ENCODE data around the gene DDX1. TPM values are rescaled to one million over a fixed set of nuclear protein-coding genes. Genes with fewer than 3 reads are reported as not detected.
"Not testable (repeated sequence)": the region's sequence is repeated elsewhere in the genome, so short reads cannot be mapped to it uniquely, and the experiment has no call there.

Gene DDX1
- 10 to 100 TPM; 39.0 to 50.7 TPM for total RNA-seq

- Histone ChIP-seq H3K36me3 (peaks cover 0 to under 1% of the 10 kb centered on the region in 2 donors), H3K4me1 (replicated peaks) (peaks cover 3% of the 10 kb centered on the region), H3K27ac (peak within 1 kb of the TSS; percentile 84 to 92), H3K4me3 (peak within 1 kb of the TSS; percentile 94 to 95), H3K9me3 (no peaks in the 10 kb centered on the region), H3K27me3 (replicated peaks; ENCODE audit: insufficient read depth) (no peaks in the 10 kb centered on the region)
- 0% methylated on average over 55 of the region's 68 CpGs for WGBS
- TF ChIP-seq POLR2A (IDR thresholded peaks at IDR 0.05): peak; percentile 52
- TF ChIP-seq POLR2AphosphoS5 (IDR thresholded peaks at IDR 0.05): peak; percentile 92
- TF ChIP-seq, protein P1, sequence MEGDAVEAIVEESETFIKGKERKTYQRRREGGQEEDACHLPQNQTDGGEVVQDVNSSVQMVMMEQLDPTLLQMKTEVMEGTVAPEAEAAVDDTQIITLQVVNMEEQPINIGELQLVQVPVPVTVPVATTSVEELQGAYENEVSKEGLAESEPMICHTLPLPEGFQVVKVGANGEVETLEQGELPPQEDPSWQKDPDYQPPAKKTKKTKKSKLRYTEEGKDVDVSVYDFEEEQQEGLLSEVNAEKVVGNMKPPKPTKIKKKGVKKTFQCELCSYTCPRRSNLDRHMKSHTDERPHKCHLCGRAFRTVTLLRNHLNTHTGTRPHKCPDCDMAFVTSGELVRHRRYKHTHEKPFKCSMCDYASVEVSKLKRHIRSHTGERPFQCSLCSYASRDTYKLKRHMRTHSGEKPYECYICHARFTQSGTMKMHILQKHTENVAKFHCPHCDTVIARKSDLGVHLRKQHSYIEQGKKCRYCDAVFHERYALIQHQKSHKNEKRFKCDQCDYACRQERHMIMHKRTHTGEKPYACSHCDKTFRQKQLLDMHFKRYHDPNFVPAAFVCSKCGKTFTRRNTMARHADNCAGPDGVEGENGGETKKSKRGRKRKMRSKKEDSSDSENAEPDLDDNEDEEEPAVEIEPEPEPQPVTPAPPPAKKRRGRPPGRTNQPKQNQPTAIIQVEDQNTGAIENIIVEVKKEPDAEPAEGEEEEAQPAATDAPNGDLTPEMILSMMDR (IDR thresholded peaks at IDR 0.05): peak in 1 of 4 experiments; percentile 6
- intact Hi-C loops (cut with DNase I): no loop called here
- peak; percentile 67 for DNase-seq (ENCODE audit: low spot score)
These were observed at the start of gene DDX1 for GRCh38 chr2:15591692-15592463. DDX1 (plus strand) TSS chr2:15591868; CDS start chr2:15591934, 66 bp downstream.

DNA sequence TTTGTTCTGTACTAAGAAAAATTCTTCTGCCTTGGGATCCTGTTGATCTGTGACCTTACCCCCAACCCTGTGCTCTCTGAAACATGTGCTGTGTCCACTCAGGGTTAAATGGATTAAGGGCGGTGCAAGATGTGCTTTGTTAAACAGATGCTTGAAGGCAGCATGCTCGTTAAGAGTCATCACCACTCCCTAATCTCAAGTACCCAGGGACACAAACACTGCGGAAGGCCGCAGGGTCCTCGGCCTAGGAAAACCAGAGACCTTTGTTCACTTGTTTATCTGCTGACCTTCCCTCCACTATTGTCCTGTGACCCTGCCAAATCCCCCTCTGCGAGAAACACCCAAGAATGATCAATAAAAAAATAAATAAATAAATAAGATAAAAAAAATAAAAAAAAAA lies 49.4 kb upstream of the DDX1 start:
- H3K4me1 ChIP-seq (replicated peaks); intact Hi-C loops (cut with DNase I); H3K4me3 ChIP-seq; H3K27me3 ChIP-seq (replicated peaks; ENCODE audit: insufficient read depth); H3K9me3 ChIP-seq; DNase-seq (ENCODE audit: low spot score); H3K27ac ChIP-seq; H3K36me3 ChIP-seq: not testable (repeated sequence)
- 58% methylated on average over 1 of the region's 6 CpGs for WGBS

DNA sequence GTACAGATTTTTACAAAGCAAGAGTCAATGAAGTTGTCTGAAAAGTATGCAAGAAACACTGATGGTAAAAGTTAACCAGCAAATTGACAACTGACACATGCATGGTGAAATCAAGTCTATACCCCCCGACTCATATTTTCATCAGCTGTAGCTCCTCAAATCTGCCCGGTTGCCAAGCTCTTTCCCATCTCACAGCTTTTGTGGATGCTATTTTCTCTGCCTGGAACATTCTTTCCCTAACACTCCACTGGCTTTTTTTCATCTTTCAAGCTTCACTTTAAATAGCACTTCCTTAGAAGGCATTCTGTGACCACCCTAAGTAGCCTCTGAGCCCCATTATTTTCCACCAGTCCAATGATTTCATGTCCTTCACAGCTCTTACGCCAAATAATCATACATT lies 48.6 kb upstream of the DDX1 start:
- Histone ChIP-seq H3K27me3 (replicated peaks; ENCODE audit: insufficient read depth) (no peaks in the 10 kb centered on the region), H3K4me1 (replicated peaks) (no peaks in the 10 kb centered on the region), H3K27ac (no peak overlapping the region), H3K4me3 (no peak overlapping the region), H3K9me3 (no peaks in the 10 kb centered on the region), H3K36me3 (no peaks in the 10 kb centered on the region)
- no peak for DNase-seq (ENCODE audit: low spot score)
- intact Hi-C loops (cut with DNase I): no loop called here
- TF ChIP-seq POLR2A (IDR thresholded peaks at IDR 0.05) (no peak), POLR2AphosphoS5 (IDR thresholded peaks at IDR 0.05) (no peak)
- TF ChIP-seq, protein P1 (IDR thresholded peaks at IDR 0.05): no peak
- WGBS: 83% methylated on average over 3 of the region's 3 CpGs

- 85% methylated on average over 6 of the region's 6 CpGs for WGBS
- TF ChIP-seq POLR2AphosphoS5 (IDR thresholded peaks at IDR 0.05): no peak
- TF ChIP-seq, protein P1 (IDR thresholded peaks at IDR 0.05): no peak
- H3K27ac ChIP-seq: no peak overlapping the region
- no peak overlapping the region for H3K4me3 ChIP-seq
- DNase-seq (ENCODE audit: low spot score): no peak
- H3K36me3 ChIP-seq: no peaks in the 10 kb centered on the region
- no peaks in the 10 kb centered on the region for H3K4me1 ChIP-seq (replicated peaks)
- intact Hi-C loops (cut with DNase I): no loop called here
- no peaks in the 10 kb centered on the region for H3K9me3 ChIP-seq
- no peaks in the 10 kb centered on the region for H3K27me3 ChIP-seq (replicated peaks; ENCODE audit: insufficient read depth)
These were observed 48.1 kb upstream of the DDX1 start for GRCh38 chr2:15543541-15543940.

DNA sequence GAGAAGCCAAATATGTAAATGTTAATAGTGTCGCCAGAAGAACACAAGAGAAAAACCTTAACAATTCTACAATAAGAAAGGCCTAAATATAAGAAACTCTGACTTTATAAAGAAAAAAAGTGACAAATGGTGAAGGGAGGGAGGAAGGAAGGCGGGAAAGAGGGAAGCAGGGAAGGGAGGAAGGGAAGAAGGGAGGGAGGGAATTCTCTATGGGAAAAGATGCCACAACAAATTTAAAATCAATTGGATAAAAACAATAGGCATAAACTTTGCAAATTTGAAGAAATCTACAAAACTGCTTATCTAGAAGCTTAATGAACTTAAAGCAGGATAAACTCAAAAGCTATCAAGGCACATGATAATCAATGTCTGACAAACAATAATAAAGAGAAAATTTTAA lies 47.4 kb upstream of the DDX1 start:
- intact Hi-C loops (cut with DNase I): no loop called here

More for the DNA sequence above, 47.4 kb upstream of the DDX1 start:
- Histone ChIP-seq H3K4me3 (no peak overlapping the region), H3K27ac (no peak overlapping the region), H3K27me3 (replicated peaks; ENCODE audit: insufficient read depth) (no peaks in the 10 kb centered on the region), H3K36me3 (no peaks in the 10 kb centered on the region), H3K4me1 (replicated peaks) (no peaks in the 10 kb centered on the region), H3K9me3 (no peaks in the 10 kb centered on the region)
- no peak for TF ChIP-seq POLR2A (IDR thresholded peaks at IDR 0.05)
- TF ChIP-seq, protein P1 (IDR thresholded peaks at IDR 0.05): no peak
- no peak for TF ChIP-seq POLR2AphosphoS5 (IDR thresholded peaks at IDR 0.05)
- DNase-seq (ENCODE audit: low spot score): no peak
- 98% methylated on average over 2 of the region's 2 CpGs for WGBS
